C1 segment of cervical spinal cord (tissue), 14 donors: ENCODE data around the gene NLGN1.
"Not testable (repeated sequence)": the region's sequence is repeated elsewhere in the genome, so short reads cannot be mapped to it uniquely, and the experiment has no call there.

Experiments
- DNase-seq, 14 donors: peaks; one replicate each; lab custom pipeline; 2025; lab: John Stamatoyannopoulos, UW

NLGN1 gene

DNA sequence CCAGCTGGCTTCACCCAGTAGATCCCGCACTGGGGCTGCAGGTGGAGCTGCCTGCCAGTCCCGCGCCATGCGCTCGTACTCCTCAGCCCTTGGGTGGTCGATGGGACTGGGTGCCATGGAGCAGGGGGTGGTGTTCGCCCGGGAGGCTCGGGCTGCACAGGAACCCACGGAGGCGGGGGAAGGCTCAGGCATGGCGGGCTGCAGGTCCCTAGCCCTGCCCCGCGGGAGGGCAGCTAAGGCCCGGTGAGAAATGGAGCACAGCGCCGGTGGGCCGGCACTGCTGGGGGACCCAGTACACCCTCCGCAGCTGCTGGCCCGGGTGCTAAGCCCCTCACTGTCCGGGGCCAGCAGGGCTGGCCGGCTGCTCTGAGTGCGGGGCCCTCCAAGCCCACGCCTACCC lies 814.4 kb downstream of the NLGN1 start:
- DNase-seq = not testable (repeated sequence)

DNA sequence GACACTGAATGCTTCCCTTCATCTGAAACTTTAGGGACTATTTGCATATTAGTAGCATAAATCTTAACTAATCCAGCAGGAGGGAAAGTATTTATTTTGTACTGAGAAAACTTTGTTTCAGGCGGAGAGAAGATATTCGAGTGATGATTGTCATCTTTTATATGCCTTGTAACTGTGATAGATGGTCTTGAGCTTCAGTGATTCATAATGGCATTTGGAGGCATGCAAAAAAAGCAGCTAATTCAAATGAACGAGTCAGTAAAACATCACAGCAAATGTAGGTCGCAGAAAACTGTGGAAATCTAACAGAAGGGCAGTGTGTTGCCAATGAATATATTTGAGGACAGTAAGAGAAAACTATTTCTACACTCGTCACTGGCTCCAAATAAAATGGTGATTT lies 817.9 kb downstream of the NLGN1 start:
- DNase-seq = no peak

- no peak for DNase-seq
Measured at GRCh38 chr3:174216019-174216418, 818.5 kb downstream of the NLGN1 start.

DNA sequence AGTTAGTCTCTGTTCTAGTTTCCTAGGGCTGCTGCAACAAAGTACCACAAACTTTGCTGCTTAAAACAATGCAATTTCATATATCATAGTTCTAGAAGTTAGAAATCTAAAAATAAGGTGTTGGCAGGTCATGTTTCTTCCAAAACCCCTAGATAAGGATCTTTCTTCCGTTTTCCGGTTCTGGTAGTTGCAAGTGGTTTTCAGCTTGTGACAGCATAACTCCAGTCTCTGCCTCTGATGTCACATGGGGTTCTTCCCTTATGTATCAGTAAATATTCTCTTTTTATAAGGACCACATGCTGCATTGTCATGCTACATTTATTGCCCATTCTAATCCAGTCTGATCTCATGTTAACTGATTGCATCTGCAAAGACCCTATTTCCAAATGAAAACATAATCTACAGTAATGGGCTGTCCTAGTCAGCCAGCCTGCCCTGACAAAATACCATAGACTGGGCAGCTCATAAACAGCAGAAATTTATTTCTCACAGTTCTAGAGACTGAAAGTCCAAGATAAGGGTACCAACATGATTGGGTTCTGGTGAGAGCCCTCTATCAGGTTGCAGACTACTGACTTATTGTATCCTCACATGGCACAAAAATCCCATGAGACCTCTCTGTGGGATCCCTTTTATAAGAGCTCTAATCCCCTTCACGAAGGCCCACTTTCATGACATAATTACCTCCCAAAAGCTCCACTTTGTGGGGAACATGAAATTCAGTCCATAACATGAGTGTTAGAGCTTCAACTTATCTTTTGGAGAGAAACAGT lies 819.6 kb downstream of the NLGN1 start:
- DNase-seq = no peak

DNA sequence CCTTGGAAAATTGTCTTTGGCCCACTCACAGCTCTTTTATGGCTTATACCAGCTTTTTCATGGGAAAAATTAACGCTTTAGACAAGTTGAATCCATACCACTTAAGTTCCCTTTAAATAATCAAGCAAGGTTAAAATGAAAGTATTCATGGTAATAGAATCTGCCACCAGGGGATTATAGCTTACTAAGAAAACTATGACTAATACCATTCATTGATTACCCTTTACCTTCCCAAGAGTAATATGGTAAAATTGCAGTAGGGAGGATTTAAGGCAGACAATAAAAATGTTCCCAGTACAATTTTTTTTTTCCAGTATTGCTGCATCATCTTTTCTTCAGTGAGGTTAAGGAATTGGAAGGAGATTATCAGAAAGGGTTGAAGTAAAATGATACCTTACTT lies 820.5 kb downstream of the NLGN1 start:
- no peak for DNase-seq

DNA sequence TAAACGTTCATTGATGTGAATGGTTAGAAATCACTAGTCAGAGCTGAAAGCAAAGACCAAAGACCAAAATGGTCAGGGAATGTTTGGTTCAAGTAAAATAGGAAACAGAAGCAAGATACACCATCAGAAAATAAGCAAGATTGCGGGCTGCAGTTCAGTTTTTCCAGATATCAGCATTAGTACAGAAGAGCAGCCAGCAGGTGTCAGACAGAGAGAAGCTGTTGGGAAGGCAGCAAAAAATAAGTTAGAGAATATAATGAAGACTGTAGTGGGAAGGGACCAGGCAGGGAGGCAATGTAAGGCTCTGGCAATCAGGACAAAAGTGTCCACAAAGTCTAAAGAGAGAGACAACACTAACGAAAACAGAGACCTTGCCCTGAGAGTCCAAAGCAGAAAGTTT lies 822.2 kb downstream of the NLGN1 start:
- no peak for DNase-seq

DNA sequence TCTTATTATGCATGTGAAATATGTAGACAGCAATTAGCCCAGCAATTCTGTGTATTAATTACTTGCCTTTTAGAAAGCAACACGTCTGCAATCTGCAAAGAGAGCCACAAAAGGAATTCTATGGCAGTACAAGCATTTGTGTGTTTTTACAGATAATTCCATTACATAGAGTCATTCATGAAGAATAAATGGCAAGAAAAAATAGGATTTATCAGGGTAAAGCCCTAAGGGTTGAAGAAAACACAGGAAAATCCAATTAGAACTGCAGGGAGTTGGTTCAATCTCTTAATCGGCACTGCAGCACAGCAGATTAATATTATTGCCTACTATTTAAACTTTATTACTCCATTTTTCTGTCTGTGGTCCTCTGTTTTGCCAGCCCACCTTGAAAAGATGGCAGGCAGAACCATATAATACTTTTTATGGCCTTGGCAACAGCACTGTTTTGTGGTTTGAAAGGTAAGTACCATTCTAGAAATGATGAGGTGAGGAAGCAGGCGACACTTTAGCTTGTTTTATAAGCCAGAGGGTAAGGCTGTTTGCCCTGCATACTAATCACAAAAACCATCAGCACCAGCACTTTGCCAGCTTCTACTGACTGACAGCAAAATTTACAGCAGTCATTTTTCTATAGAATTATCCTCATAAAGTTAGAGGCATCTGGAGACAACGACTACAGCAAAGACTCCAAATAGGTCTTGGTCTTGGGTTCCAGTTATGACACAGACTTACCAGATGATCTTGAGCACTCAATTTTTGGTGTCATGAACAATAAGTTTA lies 823.4 kb downstream of the NLGN1 start:
- no peak for DNase-seq

- DNase-seq = no peak
Measured at GRCh38 chr3:174223042-174223441, 825.5 kb downstream of the NLGN1 start.

DNA sequence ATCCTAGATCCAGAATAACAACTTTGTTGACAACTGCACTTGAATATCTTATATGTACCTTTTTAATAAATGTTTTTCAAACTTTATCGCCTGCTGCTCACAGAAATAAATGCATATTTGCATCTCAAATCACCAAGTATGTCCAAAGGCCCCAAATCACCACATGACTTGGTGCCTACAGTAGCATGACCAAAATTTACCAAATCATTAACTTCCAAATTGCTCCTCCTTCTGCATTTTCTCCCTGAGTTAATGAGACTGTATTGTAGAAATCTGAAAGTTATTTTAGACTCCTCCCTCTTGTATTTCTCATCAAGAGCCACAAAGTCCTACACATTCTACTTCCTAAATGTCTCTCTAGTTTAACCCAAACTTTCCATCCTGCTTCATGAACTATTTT lies 826.1 kb downstream of the NLGN1 start:
- no peak for DNase-seq

DNA sequence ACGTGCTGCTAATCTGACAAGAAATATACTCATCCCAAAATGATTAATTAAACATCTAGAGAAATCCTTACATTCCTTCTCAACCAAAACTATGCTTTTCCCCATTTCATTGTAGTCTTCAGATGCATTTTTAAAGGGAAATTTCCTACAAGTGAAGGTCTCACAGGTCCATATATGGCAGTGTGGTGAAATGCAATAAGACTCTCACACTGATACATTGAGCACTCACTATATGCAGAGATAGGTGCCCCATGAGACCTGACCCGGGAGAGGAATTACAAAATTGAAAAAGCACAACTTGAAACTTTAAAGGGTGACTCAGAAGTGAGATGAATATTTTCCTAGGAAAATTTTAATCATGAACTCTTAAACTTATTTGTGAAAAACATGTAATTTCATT lies 832.4 kb downstream of the NLGN1 start:
- DNase-seq = no peak

- not testable (repeated sequence) for DNase-seq
Measured at GRCh38 chr3:174232028-174232657, 834.6 kb downstream of the NLGN1 start.

DNA sequence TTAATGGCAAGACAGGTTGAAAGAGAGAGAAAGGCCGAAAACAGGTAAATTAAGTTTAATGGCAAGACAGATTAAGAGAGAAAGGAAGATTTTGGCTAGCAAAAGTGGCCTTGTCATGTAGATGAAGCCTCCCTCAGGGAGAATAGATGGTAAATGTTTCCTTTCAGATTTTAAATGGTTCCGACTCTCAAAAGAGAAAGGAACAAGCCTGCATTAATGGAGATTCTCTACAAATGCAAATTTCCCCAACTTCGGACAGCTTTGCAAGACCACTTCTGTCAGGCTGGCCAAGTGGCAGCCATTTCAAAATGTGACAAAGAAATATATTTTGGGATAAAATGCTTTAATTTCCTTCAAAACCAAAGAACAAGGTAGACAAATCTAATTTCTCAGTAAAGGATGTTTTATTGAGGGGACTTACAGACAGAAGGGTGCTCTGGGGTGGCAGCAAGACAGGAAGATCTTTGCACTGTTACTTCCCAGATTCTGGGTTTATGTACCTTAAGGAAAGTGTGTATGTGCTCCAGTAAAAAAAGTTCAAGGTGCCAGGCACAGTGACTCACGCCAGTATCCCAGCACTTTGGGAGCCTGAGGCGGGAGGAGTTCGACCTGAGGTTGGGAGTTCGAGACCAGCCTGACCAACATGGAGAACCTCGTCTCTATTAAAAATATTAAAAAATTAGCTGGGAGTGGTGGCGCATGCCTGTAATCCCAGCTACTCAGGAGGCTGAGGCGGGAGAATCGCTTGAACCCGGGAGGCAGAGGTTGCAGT lies 835.3 kb downstream of the NLGN1 start:
- DNase-seq = no peak

DNA sequence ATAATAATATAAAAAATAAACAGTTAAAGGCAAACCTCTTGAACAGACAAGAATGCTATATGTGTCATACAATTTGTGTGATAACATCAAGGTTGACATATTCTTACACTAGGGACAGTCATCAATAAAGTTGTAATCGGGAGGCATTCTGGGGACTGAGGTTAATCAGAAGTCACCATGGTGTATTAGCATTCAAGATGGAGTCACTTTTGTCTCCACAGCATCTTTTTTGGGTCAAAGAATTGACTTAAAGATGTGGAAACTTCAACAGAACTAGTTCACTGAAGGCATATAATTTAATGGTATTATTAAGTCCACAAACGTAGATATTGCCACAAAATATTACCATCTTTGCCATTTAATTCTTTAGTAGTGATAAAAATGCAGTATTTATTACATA lies 836.0 kb downstream of the NLGN1 start:
- no peak for DNase-seq

- no peak for DNase-seq
Measured at GRCh38 chr3:174242311-174243041, 844.9 kb downstream of the NLGN1 start.

- DNase-seq = no peak
Measured at GRCh38 chr3:174243171-174243570, 845.6 kb downstream of the NLGN1 start.

- DNase-seq = no peak
Measured at GRCh38 chr3:174247687-174248152, 850.2 kb downstream of the NLGN1 start.

- DNase-seq = no peak
Measured at GRCh38 chr3:174251681-174252080, 854.1 kb downstream of the NLGN1 start.

DNA sequence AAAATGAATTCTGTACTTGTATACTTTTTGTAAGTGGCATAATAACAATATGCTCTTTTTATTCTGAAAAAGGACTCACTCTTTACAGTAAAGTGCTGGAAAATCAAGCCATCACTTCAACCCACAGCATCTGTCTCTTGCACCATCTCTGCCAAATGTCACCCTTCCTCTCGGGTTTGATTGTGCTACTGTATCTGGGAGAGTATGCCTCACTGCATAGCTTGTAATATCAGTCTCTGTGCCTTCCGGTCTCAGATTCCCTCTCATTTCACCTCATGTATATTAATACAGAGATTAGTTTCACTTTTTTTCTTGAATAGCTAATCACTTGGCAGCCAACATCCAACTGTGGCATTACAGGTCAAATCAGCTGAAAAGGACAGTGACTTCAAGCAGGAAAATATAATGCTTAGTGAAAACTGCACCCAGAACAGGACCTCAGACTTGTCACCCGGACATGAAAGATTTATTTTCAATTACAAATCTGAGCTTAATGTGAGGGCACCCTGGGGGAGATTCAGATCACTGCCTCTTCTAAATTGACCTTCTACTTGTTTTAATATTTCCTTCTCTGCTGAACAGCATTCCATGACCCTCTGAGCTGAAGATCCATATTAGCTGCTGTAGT lies 855.8 kb downstream of the NLGN1 start:
- DNase-seq = no peak

DNA sequence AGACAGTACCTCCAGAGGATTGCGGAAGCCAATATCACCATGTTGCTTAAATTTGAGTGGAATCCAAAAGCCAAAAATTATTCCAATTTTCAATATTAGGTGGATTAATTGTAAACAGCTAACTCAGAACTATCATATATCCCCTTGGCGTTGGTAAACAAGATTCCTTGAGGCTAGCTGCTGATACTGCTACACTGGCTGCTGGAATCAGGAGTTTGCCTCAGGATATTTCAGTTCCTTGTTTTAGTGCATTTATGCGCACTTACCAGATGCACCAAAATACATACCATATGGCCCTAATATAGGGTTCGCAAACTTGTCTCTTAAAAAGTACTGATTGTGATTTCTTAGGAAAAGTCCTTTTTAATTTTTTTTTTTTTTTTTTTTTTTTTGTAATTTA lies 856.4 kb downstream of the NLGN1 start:
- no peak for DNase-seq

GRCh38 chr3:174255454-174255853 lies 857.9 kb downstream of the NLGN1 start:
- no peak for DNase-seq

- no peak for DNase-seq
Measured at GRCh38 chr3:174266476-174266875, 868.9 kb downstream of the NLGN1 start.
